Thyroid gland (tissue), 4 donors: Measurements from ENCODE around the gene PACS2.

Experiments used
- CTCF ChIP-seq, 6 experiments: fragments of 200-600 bp in 3 of 6; fragments of 450-650 bp in 3 of 6; sonication (generic) in 3 of 6; IDR thresholded peaks; one replicate each; pipeline ENCODE4 v1.5.1; 2016 to 2019; ENCODE audit warnings: antibody characterized with exemption in 6 of 6, mild to moderate bottlenecking in 2 of 6, inconsistent platforms in 1 of 6, moderate library complexity in 1 of 6
- POLR2A ChIP-seq, 2 donors: fragments of 450-650 bp; IDR thresholded peaks; one replicate each; pipeline ENCODE4 v1.6.1; 2017; ENCODE audit warnings: antibody characterized with exemption in 2 of 2, mild to moderate bottlenecking in 2 of 2, moderate library complexity in 1 of 2

- peak in 4 of 6 experiments; percentile 66 to 84 (median 68) for TF ChIP-seq CTCF (IDR thresholded peaks at IDR 0.05)
- TF ChIP-seq POLR2A (IDR thresholded peaks at IDR 0.05) = no peak
These were observed 100.2 kb downstream of the PACS2 start for GRCh38 chr14:105414456-105415371.
